ENCODE results near the gene LIN7C. TPM values are rescaled to one million over a fixed set of nuclear protein-coding genes. Genes with fewer than 3 reads are reported as not detected.
A peak's percentile ranks its signal among the peaks of the same experiment; 100 is the strongest.

LIN7C gene
- total RNA-seq, 1 experiment from 2014 or later, result 31.1 TPM

DNA sequence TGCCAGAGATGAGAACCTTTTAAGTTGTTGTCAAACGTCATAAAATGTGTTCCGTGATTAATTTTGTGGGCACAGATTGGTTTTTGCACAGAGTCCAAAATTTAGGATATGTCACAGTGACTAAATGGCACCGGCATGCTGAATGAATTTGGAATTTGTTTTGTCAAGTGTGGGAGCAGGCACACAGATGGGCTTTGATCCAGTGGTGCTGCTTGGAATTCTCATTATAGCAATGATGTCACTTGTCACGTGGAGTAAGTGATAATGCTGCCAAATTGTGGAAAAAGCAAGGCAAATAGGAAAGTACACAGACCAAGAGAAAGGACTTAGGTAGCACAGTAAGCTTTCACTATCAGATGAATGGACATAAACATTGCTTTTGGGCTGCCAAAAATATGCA lies 8.0 kb upstream of the LIN7C start:
- peak; percentile 48 for DNase-seq (ENCODE audit: low read depth, low spot score)

DNA sequence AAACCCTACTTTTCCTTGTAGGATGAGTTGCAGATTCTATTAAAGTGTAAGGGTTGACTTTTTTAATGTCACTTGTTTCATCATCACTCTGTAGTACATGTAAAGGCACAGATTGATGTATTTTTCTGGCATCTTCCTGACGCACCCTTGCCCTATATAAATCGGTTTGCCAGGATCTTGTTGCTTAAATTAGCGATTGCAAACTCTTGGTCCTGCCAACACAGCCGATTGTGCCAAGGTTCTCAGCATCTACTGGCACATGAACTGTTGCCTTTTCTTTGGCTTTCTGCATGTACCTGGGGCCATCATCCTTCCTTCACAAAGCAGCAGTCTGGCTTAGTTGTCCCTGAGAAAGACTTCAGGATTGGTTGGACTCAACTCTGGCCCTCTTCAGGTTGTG lies 7.5 kb upstream of the LIN7C start:
- no peak for DNase-seq (ENCODE audit: low read depth, low spot score)
- in situ Hi-C loops (cut with HindIII; ENCODE audit: low pct_unique_long_range_greater_than_20kb, low sequenced_read_pairs), result no loop called here

More for the DNA sequence above, 8.0 kb upstream of the LIN7C start:
- in situ Hi-C loops (cut with HindIII; ENCODE audit: low pct_unique_long_range_greater_than_20kb, low sequenced_read_pairs), result no loop called here

DNA sequence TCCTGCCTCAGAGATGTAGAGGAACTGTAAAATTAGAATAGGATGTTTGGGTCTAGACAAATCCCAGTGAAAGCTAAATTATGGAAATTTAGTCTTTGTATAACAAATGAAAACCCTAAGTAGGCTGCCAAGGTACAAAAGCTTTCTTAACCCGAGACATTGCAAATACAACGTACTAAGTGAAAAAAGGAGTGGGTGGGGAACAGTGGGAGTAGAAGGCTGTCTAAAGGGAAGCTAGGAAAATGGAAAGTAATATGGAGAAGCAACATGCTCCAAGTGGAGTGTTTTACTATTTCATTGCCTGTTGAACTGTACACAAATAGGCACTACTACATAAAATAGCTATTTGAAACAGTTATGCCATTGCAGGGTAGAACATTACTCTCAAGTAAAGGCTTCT lies 6.8 kb upstream of the LIN7C start:
- DNase-seq (ENCODE audit: low read depth, low spot score), result no peak
- in situ Hi-C loops (cut with HindIII; ENCODE audit: low pct_unique_long_range_greater_than_20kb, low sequenced_read_pairs), result no loop called here

DNA sequence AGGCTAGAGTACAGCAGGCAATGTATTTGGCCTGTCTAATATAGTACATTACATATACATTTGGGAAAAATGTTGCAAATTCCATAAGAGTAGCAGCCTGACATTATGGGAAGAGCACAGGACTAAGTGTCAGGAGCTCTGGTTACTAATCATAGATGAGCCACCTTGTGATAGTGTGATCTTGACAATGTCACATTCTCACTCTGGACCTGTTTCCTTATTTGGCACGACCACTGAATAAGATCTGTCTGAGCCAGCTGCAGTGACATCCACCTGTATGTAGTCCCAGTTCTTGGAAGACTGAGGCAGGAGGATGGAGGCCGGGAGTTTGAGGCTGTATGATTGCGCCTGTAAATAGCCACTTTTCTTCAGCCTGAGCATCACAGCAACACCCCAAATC lies 5.7 kb upstream of the LIN7C start:
- no peak for DNase-seq (ENCODE audit: low read depth, low spot score)
- in situ Hi-C loops (cut with HindIII; ENCODE audit: low pct_unique_long_range_greater_than_20kb, low sequenced_read_pairs), result no loop called here

DNA sequence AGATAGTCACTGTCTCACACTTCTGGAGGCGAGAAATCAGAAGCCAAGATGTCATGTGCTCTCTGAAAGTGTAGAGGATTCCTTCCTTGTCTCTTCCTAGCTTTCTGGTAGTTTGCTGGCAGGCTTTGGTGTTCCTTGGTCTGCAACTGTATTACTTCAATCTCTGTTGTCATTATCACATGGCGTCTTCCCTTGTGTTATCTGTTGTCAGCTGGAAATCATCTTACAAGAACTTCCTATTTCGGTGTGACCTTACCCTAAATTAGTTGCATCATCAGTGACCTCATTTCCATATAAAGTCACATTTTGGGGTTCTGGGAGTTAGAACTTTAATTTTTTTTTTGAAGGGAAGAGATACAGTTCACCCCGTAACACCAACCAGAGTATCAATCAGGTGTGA lies 3.3 kb upstream of the LIN7C start:
- in situ Hi-C loops (cut with HindIII; ENCODE audit: low pct_unique_long_range_greater_than_20kb, low sequenced_read_pairs), result no loop called here
- no peak for DNase-seq (ENCODE audit: low read depth, low spot score)

DNA sequence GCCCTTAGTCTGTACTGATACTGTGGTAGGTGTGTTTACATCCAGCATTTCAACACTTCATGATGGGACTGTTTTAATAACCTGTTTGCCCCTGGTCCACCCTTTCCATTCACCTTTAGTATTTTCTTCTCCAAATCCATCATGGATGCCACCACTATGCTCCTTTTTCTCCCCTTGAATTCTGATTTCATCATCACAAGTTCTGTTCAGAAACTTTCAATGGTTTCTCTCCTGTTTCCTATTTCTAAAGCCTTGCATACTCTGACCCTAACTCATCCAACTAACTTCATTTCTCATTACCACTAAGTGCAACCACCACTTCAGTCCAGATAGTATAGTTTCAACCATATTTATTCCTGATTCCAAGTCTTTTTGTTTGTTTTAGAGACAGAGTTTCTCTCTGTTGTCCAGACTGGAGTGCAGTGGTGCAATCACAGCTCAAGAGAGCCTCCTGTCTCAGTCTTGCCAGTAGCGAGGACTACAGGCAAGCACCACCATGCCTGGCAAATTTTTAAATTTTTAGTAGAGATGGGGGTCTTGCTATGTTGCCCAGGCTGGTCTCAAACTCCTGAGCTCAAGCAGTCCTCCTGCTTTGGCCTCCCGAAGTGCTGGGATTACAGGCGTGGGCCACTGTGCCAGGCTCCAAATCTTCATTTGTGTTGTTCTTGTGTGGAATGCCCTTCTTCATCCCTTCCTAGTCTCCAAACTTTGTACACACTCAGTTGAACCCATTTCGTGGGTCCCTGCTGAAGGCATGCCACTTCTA lies 1.2 kb upstream of the LIN7C start:
- in situ Hi-C loops (cut with HindIII; ENCODE audit: low pct_unique_long_range_greater_than_20kb, low sequenced_read_pairs), result no loop called here
- no peak for DNase-seq (ENCODE audit: low read depth, low spot score)

DNA sequence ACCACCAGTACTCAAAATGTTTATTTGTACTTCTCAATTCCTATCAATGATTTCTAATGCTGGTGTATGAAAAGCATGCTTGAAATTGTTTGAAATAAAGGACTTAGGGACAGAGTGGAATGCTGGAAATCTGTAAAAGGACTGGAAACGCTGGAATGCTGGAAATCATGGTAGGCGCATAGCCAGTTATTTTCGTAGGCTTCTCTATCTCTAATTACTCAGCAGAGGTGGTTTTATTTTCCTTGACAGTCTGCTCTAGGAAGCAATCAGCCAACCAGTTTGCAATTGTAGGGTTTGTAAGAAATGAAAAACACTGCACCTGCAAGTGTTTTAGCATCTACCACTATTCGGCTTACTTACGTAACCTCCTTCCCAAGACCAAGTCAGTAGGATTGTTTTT lies 788 bp downstream of the LIN7C start:
- no peak for DNase-seq (ENCODE audit: low read depth, low spot score)
- in situ Hi-C loops (cut with HindIII; ENCODE audit: low pct_unique_long_range_greater_than_20kb, low sequenced_read_pairs), result no loop called here

DNA sequence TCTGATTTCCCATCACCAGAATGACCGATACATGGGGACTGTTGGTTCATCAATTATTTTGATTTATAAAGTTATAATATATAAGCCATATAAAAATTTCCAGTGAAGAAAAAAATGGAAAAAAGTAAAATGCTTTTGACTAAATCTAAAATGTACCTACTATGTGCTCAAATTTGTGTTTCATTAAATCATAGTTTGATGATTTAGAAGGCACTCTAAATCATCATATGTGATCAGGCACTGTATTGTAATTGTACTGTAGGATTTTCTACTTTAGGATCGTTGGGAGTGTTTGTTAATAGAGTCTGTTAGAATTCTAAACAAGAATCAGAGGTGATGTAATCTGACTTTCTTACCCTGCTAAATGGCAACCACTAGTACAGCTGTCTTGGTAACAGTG lies 2.4 kb downstream of the LIN7C start:
- in situ Hi-C loops (cut with HindIII; ENCODE audit: low pct_unique_long_range_greater_than_20kb, low sequenced_read_pairs), result no loop called here
- DNase-seq (ENCODE audit: low read depth, low spot score), result no peak

DNA sequence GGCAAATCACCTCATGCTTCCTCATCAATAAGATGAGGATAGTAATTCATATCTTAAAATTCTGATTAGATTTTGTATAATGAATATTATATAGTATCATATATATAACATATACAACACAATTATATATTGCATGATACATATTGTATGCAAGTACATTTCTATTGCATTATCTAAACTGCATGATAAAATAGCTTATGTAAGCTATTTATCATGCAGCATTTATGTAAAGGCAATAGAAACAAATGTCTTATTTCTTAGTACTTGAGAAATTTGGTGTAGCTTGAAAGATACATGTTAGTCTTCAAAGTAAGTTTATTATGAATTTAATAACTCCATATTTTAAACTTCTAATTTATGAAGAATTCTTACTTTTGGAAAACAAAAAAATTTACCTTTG lies 5.5 kb downstream of the LIN7C start:
- in situ Hi-C loops (cut with HindIII; ENCODE audit: low pct_unique_long_range_greater_than_20kb, low sequenced_read_pairs), result no loop called here
- no peak for DNase-seq (ENCODE audit: low read depth, low spot score)

DNA sequence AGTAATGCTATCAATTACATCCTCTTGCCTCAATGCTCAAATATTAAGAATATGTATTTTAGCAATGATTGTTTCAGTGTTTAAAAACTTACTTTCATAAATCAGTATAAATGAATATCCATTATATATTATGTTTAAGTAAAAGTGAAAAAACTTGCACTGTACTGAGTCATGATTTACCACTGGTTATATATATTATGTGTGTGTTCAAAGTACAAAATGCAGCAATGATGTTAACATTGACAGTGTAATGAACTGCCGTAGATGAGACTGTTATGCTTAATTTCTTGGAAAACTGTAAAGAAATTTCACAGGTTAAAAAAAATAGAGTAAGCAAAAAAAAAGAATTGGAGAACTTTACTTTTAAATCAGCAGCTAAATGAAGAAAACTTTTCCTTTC lies 8.7 kb downstream of the LIN7C start:
- in situ Hi-C loops (cut with HindIII; ENCODE audit: low pct_unique_long_range_greater_than_20kb, low sequenced_read_pairs), result no loop called here
- DNase-seq (ENCODE audit: low read depth, low spot score), result no peak

DNA sequence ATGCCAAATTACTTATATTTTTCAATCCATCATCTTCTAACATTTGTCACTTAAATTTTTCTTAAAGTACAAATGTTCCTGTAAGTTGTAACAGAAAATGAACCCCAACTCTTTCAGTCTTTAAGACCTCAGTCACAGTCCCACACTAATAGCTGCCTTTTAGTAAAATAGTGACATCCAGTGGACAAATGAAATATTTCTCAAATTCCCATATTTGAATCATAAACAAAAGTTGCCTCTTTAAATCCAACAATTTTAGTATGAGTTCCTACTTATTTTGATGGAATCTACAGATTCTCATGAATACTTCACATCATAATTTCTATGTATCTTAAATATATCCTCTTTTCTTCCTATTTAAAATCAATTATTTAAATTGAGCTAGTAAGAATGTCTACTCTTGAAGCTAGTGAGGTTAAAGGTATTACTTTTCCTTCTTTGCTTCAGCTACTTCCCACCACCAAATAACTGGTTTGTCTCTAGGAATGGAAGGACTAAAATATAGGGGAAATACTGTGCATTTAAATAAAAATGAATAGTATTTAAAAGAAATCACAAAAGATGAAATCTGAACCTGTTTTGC lies 9.2 kb downstream of the LIN7C start:
- in situ Hi-C loops (cut with HindIII; ENCODE audit: low pct_unique_long_range_greater_than_20kb, low sequenced_read_pairs), result no loop called here
- peak; percentile 49 for DNase-seq (ENCODE audit: low read depth, low spot score)

DNA sequence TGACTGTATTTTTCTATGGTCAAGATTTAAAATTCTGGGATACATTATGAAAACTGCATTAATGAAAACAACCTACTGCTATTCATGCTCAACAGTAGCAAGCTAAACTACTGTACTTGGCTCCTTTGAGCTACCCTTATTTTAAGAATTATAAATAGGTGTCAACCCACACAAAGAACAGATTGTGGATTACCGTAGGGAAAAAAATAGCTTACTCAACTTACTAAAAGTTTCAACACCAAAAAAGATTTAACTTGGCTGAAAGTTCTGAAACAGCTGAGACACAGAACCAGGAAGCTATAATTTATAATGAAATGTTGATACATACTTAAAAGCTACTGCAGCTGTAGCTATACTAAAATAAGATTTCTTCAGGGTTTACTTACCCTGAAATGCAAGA lies 10.1 kb downstream of the LIN7C start:
- in situ Hi-C loops (cut with HindIII; ENCODE audit: low pct_unique_long_range_greater_than_20kb, low sequenced_read_pairs), result no loop called here
- DNase-seq (ENCODE audit: low read depth, low spot score), result no peak

DNA sequence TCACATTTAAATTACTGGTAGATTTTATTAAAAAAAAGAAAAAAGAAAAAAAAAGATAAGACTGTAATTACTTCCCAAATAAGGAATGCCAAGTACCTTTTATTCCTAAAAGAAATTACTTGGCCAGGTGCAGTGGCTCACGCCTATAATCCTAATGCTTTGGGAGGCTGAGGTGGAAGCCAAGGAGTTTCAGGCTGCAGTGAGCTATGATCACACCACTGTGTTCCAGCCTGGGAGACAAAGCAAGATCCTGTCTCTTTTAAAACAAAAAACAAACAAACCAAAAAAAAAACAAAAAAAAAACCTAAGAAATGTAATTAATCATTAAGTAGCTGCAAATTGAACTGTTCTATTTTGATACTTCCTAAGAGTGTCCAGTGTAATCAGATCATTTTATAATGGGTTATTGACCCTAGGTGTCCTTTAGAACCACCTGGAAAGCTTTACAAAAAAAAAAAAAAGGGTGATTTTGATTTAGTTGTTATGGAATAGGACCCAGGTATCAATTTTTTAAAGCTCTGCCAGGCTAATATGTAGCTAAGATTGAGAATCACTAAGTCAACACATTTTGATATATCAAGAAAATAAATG lies 10.8 kb downstream of the LIN7C start:
- no peak for DNase-seq (ENCODE audit: low read depth, low spot score)
- in situ Hi-C loops (cut with HindIII; ENCODE audit: low pct_unique_long_range_greater_than_20kb, low sequenced_read_pairs), result no loop called here

DNA sequence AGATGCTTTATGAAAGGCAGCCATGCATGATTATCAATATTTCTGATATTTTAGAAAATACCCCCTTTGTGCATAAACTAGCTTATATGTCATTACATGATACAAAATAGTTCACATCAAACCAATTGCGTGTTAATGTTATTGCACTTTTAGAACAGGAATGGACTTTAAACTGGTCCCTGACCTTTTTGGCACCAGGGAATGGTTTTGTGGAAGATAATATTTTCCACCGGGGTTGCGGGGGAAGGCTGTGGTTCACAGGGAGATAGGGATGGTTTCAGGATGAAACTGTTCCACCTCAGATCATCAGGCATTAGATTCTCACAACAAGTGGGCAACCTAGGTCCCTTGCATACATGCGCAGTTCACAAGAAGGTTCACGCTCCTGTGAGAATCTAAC lies 17.5 kb downstream of the LIN7C start:
- in situ Hi-C loops (cut with HindIII; ENCODE audit: low pct_unique_long_range_greater_than_20kb, low sequenced_read_pairs), result no loop called here

DNA sequence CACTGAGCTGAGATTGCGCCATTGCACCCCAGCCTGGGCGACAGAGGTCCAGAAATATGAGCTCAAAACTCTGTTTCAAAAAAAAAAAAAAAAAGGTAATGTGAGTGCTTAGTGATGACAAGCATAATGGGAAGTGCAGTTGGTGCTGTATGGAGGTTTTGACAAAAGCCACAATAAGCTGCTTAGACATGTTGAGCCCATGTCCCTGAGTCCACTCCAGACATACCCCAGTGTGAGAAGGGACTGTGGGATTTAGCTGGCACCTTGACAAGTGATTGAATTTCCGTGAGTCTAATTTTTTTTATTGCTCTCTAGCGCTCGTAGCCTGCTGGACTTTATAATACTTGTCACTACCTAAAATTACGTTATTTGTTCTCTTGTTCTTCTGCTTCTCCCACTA lies 18.9 kb downstream of the LIN7C start:
- in situ Hi-C loops (cut with HindIII; ENCODE audit: low pct_unique_long_range_greater_than_20kb, low sequenced_read_pairs), result no loop called here
- DNase-seq (ENCODE audit: low read depth, low spot score), result no peak

More for the DNA sequence above, 17.5 kb downstream of the LIN7C start:
- DNase-seq (ENCODE audit: low read depth, low spot score), result no peak

DNA sequence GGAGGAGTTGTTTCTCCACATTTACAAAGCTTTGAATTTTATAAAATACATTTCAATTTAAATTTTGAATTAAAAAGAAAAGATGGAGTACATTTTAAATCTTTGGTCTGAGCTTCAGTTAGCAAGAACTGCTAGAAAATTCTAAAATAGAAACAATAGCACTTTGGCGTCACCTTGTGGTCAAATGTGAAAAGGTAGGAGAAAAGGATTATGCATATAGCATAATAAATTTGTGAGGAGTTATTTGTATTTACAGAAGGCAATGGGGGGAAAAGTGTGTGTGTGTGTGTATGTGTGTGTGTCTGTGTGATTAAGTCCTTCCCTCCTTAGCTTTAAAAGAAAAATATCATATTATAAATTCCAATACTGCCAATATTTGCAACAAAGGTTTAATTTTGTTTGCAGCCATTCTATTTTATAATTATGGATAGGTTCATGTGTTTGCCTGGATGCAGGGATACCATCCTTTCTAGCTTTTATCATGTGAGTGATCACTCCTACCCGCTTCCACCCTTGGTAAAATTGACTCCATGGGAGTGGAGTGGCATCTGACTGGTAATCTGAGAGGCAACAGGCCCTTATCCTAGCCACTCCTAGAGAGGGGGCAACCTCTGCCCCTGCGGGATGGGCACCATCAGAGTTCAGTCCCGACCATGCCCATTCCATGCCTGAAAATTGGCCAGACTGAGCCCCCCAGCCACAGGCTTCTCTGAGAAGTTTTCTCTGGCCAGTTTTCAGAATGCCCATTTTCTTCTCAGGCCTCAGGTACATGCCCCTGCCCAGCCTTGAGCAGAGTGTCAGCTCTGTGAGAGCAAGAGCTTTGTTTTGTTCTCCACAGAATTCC lies 20.4 kb downstream of the LIN7C start:
- DNase-seq (ENCODE audit: low read depth, low spot score), result peak; percentile 75
- in situ Hi-C loops (cut with HindIII; ENCODE audit: low pct_unique_long_range_greater_than_20kb, low sequenced_read_pairs), result no loop called here

DNA sequence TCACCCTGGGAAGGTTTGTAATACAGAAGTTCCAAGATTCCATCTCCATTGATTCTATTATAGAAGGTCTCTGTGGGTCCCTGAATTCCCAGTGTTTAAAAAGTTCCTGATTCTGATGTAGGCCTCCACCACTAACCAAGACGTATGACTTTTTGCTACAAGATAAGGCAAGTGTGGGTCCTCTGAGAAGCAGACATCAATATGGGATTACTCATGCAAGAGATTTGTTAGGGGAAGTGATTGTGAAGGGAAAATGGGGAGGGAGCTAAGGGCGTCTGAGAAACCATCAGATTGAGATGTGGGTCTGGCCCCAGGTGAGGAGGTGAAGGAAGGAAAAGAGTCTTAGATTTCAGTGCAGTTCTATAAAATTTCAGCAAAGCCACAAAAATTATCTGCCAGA lies 23.8 kb downstream of the LIN7C start:
- DNase-seq (ENCODE audit: low read depth, low spot score), result no peak
- in situ Hi-C loops (cut with HindIII; ENCODE audit: low pct_unique_long_range_greater_than_20kb, low sequenced_read_pairs), result no loop called here

DNA sequence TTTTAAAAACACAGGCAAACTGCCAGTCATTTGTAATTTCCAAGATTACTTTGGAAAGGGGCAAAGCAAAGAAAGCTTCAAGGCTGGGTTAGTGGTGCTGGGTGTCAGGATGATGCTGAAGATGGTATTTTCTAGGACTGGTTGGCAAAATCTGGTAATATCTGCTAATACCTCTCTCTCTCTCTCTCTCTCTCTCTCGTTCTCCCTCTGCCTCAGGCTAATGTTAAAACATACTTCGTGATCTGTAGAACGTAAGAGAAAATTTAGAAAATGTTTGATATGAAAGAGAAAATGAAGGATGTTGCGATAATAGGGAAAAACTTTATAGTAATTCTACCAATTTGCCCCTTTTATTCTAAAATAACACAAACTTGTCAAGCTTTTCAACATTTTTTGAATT lies 24.6 kb downstream of the LIN7C start:
- in situ Hi-C loops (cut with HindIII; ENCODE audit: low pct_unique_long_range_greater_than_20kb, low sequenced_read_pairs), result no loop called here
- DNase-seq (ENCODE audit: low read depth, low spot score), result no peak

Measured in SK-MEL-5 (cell line).